HG03571 (cell line): ENCODE measurements around the gene PCDH18.
"Not testable (repeated sequence)": the region's sequence is repeated elsewhere in the genome, so short reads cannot be mapped to it uniquely, and the experiment has no call there.

ENCODE experiments used
- ATAC-seq: cut with Tn5 transposase; IDR thresholded peaks from one replicate; pipeline ENCODE4 v1.9.1; 2021; ENCODE audit not compliant: unreplicated experiment

The PCDH18 gene

DNA sequence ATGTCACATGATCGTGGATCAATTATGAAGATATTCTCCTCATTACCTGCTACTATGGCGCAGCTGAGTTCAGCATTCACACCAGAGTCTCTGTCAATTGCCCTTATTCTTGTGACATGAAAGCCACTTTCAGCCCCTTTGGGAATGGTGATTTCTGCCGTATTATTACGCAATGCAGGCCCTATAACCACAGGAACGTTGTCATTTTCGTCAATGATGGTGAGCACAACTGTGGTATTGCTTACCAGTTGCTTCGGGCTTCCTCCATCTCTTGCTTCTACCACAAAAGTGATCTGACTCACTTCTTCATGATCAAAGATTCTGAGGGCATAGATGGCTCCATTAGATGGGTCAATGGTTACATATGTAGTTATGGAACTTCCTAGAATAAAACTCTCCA lies 2.1 kb downstream of the PCDH18 start:
- no peak for ATAC-seq

DNA sequence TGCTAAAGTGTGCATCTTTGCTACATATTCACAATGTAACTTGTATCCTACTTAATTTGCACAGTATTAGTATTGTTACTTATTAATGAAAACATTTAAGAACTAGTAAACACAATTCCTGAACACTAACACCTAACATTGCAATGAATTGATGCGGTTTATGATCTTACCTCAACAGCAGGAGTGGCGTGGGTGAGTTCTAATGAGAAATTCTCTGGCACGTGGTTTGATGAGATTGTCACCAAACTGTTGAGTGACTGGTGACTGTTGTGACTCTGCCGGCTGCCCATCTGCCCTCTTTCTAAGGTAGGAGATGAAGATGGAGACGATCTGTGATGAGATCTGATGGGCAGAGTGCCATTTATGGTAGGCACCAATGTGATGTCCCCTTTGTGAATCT lies 2.9 kb downstream of the PCDH18 start:
- no peak for ATAC-seq

DNA sequence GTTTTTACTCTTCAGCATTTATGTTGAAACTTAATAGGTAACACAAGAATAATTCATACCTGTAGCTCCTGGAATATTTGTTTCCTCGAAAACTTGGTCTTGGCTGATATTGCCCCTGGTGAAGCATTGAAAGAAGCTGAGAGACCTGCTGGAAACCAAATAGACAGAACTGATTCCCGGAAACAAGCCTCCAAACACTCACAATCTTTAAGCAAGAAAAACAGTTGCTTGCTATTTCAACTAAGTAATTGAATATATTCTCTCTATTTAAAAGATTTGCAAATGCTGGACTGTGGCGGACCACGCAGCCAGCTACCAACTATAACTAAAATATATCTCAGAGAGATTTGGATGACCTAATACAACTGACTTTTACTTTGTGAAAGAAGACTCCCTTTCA lies 3.6 kb downstream of the PCDH18 start:
- no peak for ATAC-seq

DNA sequence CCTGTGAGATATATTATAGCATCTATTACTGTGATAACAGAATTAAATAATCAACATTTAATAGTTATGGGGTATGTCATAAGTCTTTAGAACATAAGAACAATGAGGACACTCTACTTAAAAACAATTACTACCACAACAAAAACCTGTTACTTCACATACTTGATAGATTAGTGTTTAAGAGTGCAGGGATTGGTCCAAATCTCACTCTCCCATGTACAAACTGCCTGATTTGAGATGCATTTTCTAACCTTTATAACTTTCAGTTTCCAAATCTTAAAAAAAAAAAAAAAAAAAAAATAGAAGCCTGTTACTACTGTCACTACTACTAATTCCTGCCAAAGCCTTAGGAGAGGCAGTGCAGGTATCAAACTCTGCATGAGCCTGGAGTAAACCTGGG lies 5.6 kb downstream of the PCDH18 start:
- ATAC-seq, result no peak

DNA sequence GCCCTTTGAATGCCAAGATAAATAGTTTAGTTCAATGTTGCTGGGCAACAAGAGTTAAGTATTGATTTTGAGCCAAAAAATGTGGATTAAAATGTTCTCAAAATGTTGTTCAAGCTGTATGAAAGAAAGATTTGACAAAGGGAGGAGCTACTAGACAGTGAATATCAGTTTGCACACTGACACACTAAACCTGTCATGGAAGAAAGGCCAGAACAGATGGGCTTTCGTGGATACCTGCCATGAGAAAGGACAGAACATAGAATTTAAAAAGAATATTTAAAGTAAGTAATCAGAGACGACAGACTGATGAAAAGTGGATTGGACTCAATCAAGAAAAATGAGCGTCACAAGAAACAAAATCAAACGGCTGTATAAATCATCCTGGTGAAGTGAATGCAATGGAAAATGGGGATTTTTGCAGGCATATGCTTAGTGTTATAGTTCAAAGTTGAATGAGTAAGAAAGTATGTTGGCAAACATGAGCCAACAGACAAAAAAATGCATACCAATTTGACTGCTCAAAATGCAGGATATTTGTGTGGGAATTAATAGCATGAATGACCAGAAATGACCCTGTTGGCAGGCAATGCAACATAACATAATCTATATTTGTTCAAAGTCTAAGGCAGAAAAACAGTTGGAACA lies 7.4 kb downstream of the PCDH18 start:
- no peak for ATAC-seq

DNA sequence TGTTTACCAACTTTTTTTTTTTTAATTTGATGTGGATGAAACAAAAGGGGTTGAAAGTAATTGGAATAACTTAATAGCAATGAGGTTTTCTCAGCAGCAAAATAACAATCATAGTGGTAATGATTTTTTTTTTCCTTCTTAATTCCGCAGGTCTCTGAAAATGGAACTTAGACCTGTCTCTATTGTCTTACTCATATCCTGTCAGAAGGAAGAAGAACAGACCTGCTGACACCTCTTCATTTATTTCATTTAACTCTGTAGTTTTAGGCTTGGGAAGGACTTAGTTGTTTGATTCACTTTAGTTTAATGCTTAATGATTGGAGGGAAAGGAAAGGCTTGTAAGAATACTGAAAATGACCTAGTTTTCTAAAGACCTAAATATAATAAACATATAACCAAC lies 9.0 kb downstream of the PCDH18 start:
- no peak for ATAC-seq

DNA sequence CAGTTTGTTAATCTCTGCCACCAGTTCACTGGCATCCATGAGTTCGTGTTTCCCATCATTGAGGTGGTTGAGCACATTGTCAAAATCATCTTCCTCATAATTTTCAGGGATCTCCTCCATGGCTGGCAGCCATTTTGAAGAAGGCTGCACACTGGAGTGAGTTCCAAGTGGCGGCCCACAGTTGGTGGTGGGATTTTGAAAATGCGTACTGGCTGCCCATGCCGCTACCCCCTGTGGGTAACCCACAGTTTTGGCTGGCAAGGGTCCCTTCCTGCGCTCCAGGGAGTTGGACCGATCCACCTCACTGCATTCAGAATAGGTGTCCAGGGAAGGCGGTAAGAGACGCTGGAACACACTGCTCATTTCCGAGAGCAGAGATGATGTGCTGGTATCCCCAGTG lies 11.2 kb downstream of the PCDH18 start:
- ATAC-seq, result no peak

DNA sequence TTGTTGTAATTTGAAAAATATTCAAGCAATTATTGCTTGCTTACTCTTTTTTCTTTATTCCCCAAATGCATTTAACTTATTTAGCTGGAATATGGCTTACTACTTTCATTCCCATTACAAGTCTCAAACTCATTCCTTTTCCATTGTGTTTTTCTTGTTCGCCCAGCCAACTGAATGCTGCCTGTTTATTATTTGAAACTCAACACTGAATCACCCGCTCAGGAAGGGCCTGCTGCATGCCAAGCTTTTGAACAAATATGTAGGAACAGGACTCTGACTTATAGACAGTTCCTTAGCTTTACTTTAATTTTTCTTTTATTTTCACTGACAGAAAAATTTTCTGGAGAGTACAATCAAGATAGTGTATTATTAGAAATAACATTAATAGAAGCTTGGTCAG lies 12.9 kb downstream of the PCDH18 start:
- no peak for ATAC-seq

DNA sequence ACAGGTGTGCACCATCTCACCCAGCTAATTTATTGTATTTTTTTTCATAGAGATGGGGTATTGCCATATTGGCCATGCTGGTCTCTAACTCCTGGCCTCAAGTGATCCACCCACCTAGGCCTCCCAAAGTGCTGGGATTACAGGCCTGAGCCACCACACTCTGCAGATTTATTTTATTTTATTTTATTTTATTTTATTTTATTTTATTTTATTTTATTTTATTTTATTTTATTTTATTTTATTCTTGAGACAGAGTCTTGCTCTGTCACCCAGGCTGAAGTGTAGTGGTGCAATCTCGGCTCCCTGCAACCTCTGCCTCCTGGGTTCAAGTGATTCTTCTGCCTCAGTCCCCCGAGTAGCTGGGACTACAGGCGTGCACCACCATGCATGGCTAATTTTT lies 15.0 kb downstream of the PCDH18 start:
- not testable (repeated sequence) for ATAC-seq

DNA sequence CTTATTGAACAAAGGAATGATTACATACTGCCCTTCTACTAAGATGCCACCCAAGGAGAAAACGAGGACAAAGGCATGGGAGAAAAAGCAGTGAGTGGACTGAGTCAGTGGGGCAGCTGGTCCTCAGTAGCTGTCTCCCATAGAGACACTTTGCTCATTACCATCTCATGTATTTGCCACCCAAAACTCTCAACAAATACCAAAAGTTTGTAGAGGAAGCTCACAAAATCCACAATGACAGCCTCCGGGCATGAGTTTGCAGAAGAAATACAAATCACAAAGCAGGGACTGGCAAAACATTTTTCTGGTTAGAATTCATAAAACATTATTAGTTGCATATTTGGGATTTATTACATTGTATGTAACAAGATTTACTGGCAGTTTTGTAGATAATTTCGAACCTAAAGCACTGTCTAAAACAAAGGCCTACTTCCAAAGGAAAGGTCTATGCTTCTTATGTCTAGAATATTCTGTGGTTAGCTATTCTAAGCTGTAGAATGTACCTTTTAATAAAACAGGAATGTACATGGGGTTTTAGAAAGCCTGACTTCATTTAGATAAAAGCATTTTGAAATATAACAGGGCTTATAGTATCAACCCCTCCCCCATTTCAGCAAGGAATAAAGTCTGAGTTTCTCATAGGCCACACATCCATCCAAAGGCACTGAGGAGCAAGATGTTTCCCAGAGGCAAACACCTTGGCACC lies 17.7 kb downstream of the PCDH18 start:
- no peak for ATAC-seq

DNA sequence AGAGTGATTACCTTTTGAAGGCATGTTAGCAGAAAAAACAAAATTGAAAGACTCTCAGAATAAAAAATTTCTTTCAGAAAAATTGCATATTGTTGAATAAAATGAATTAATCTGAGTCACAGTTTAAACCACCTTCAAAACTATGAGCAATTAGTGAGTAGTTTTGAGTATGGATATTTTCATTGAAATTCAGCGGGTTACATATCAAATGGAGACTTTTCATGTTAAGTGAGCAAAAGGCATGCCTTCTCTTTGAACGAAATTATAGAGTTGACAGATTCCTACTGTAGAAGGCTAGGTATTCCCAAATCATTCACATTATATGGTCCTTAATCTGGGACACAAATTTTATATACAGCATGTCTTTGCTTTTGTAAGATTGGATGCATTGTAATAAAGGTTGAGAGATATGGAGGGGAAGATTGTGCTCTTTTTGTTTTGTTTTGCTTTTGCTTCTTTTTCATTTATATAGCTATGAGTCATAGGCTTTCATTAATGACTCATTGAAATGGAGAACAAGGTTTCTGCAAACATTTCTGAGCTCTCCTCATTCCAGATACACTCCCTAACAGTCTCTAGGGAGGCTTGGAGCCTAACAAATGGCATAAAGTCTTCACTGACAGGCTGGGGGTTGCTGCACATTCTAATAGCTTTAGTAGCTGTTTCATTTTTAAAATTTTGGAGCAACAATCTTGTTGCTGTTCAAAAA lies 21.6 kb downstream of the PCDH18 start:
- ATAC-seq, result no peak

DNA sequence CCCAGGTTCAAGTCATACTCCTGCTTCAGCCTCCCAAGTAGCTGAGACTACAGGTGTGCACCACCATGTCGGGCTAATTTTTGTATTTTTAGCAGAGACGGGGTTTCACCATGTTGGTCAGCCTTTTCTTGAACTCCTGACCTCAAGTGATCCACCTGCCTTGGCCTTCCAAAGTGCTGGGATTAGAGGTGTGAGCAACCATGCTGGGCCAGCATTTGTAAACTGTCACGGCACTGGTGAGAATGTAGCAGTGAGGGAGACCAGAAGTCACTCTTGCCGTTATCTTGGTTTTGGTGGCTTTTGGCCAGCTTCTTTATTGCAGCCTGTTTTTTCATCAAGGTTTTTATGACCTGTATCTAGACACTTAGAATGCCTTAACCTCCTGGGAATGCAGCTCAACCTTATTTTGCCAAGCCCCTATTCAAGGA lies 22.4 kb downstream of the PCDH18 start:
- ATAC-seq, result no peak

DNA sequence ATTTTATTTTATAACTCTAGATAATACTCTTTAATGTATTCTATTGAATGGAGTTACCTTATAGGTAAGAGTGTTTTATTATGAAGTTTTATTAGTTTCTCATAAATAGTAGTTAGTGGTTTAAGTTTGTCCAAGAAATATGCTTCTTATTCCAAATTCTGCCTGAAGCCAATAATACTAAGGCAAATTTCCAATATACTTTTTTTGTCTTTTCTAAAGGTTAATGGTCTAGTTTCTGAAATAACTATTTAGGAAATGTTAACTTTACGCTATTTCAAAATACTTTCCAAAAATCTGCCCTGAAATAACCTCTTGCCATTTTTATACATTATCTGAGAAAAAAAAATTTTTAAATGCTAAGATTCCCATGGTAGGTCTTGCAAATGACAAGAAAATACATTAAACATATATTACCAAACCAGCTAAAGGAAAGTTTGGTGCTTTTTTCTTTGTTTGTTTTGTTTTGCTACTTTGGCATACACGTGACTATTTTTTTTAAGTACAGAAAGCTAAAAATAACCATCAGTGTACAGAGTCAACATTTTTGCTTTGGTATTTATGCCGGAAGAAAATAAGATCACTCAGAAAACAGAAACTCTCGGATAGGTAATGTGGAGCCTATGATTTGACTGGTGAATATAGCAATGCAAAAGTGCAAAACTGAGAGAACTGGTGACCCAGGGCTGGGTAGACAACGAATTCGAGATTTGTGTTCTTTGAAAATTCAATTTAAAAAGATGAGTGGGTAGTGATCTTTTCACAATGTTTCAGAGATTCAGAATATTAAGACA lies 29.8 kb downstream of the PCDH18 start:
- ATAC-seq, result no peak

DNA sequence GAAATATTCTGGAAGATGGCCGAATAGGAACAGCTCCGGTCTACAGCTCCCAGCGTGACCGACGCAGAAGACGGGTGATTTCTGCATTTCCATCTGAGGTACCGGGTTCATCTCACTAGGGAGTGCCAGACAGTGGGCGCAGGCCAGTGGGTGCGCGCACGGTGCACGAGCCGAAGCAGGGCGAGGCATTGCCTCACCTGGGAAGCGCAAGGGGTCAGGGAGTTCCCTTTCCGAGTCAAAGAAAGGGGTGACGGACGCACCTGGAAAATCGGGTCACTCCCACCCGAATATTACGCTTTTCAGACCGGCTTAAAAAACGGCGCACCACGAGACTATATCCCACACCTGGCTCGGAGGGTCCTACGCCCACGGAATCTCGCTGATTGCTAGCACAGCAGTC lies 36.0 kb downstream of the PCDH18 start:
- not testable (repeated sequence) for ATAC-seq

DNA sequence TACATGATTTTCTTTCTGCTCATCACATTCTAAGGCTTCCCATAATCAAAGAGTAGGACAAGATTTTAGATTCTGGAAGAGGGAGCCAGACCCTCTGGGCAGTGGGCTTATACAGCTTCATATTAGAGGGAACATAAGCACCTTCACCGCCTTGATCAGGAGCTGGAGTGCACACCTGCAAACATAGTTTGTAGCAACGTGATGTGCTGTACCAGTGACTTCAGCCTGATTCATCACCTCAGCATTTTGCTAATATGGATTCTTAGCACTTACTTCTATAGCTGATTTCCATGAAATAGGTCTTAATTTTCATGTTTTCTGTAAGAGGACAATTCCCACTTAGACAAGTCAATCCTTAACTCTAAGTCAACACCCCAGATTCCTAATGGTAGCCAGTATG lies 36.7 kb downstream of the PCDH18 start:
- no peak for ATAC-seq

DNA sequence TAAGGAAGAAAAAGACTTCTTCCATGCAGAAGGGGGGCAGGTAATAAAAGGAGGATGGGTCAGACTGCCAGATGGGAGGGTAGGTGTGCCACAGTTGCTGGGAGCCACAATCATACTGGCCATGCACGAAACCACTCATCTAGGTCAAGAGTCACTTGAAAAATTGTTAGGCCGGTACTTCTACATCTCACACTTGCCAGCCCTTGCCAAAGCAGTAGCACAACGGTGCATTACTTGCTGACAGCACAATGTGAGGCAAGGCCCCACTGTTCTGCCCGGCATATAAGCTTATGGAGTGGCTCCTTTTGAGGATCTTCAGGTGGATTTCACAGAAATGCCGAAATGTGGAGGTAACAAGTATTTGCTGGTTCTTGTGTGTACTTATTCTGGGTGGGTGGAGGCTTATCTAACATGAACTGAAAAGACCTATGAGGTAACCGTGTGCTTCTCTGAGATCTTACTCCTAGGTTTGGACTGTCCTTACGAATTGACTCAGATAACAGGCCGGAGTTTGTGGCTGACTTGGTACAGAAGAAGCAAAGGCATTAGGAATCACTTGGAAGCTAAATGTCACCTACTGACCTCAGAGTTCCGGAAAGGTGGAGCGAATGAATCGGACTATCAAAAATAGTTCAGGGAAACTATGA lies 48.9 kb downstream of the PCDH18 start:
- ATAC-seq, result not testable (repeated sequence)

DNA sequence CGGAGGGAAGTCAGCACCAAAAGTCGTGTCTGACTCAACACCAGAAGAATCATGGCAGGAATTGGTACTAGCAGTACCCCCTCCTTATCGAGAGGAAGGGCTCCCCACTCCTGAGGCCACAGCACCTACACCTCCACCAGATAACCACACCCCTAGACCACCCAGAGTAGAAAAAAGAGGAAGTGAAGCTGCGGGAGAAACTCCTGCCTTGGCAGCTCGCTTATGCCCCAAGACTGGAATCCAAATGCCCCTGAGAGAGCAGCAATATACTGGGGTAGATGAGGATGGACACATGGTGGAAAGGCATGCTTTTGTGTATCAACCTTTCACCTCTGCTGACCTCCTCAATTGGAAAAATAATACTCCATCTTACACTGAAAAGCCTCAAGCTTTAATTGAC lies 52.6 kb downstream of the PCDH18 start:
- ATAC-seq, result not testable (repeated sequence)

DNA sequence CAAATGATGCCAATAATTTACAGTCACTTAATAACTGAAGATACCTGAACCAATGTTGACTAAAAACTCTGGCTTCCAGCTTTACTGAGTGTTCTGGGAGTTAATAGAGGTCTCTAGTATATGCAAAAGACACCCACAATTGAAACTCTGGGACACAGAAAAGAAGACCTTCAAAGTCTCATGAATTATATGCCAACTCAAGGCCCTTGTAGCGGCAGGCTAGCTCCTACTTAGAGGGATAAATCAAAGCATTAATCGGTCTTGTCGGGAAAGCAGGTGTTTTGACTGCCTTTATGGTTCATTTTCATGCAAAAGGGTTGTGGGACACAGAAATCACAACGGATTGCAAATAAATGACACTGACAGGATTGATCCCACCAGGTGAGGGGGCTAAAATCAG lies 55.9 kb downstream of the PCDH18 start:
- no peak for ATAC-seq

DNA sequence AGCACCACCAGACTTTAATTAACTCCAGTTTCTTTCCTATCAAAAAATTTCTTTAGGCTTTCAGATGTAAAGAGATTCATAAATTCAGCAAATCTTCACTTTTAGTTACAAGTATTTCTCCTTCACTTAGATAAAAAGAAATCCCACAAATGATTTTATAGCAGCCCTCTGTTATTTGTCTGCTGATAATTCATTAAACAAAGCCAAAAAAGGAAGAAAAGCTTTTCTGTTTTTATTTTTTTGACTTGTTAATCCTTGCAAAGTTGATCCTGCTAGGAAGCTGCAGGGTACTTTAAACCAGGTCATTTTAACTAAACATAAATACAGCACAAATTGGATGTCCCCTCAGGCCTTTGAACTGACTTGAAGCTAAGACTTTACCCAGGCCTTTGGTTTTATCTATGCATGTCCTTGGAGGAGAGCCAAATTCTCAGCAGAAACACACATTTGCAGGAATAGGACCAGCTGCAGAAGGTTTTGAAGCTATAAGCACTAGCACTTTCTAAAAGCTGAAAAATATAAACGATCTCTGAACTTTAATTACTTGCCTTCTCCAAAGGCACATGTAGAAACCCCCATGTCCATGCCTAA lies 57.5 kb downstream of the PCDH18 start:
- no peak for ATAC-seq

DNA sequence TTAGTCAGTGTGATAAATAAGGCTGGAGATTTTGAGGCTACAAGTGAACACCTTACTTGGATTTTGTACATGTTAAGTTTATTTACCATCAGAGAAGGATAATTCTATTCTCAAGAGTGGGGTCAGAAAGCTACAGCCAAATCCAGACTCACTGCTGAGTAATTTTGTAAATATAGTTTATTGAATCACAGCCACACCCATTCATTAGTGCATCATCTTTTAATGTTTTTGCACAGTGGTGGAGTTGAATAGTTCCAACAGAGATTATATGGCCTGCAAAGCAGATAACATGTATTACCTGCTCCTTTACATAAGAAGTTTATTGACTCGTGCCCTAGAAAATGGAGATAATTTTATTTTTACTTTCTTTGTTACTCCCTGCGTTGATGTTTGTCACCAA lies 60.4 kb downstream of the PCDH18 start:
- ATAC-seq, result no peak

DNA sequence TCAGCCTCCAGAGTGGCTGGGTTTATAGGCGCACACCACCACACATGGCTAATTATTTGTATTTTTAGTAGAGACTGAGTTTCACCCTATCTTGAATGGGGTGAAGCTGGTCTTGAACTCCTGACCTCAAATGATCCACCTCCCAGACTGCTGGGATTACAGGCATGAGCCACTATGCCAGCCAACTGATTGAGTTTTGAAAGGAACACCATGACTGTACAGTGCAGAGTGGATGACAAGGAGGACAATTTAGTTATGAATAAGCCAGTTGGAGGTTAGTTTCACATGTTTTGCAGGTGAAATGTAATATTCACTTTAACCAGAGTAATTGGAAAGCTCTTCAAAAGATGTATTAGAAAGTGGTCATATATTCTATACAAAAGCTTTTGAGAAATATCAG lies 60.8 kb downstream of the PCDH18 start:
- no peak for ATAC-seq
